ENCODE results near the gene TRPT1. TPM values are rescaled to one million over a fixed set of nuclear protein-coding genes. Genes with fewer than 3 reads are reported as not detected.

The TRPT1 gene
- total and polyA plus RNA-seq, 2 experiments from 2014 or later = 36.9 to 52.2 TPM

DNA sequence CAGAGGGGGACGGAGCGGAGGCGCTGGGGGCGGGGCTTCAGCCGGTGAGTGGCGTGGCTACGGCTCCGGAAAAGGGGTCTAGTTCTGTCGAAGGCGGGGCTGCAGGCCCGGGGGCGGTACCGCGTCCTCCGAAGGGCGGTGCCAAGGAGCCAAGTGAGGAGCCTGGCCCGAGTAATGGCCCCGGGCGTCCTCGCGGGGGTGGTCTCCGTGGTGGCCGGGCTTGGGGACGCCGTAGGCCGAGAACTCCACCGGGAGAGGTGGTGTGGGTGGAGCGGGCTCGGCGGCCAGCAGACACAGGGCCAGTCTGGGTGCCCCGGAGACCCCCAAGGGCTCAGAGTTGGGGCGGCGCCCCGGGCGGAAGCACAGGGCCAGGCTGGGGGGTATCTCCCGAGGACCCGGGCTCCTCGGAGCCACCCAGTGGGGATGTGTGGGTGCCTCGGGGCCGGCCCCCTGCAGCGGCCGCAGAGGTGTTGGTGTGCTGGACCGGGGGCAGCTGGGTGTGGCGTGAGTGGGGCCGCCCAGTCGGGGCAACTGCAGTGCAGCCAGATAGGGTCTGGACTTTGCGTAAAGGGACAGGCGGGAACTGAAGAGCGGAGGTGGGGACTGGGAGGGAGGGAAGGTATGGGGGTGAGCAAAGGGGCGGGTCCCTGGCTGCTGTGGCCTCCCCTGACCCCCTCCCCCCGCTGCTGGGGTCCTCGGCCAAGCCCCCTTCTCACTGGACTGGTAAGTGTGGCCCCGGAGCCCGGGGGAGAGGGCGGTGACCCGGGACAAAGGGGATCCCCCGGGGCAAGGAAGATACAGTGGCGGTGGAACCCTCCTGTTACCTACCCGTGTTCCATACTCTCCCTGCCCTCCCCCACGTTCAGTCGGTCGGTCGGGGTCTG, 15.7 kb upstream of the TRPT1 start:
- Histone ChIP-seq H3K36me3 (ENCODE audit: insufficient read depth) (no peaks in the 10 kb centered on the region), H3K4me2 (peak overlapping the region; percentile 96), H3K27ac (ENCODE audit: low read depth) (peak overlapping the region; percentile 86; the same call in 1 of the 2 replicates), H3K4me1 (ENCODE audit: insufficient read depth) (peaks cover 17% of the 10 kb centered on the region; the same call in 1 of the 2 replicates), H3K27me3 (ENCODE audit: insufficient read depth) (no peaks in the 10 kb centered on the region), H2AFZ (no peak overlapping the region), H3K79me2 (replicated peaks; ENCODE audit: insufficient read depth) (peaks cover 26% of the 10 kb centered on the region), H3K9me2 (ENCODE audit: insufficient read depth) (no peaks in the 10 kb centered on the region), H4K20me1 (replicated peaks; ENCODE audit: insufficient read depth) (no peaks in the 10 kb centered on the region; the same call in 1 of the 2 replicates), H3F3A (replicated peaks; ENCODE audit: low read depth) (peaks cover 28% of the 10 kb centered on the region), H3K4me3 (peak overlapping the region; percentile 97)
- Mint-ChIP-seq H3K4me3 (peak overlapping the region; percentile 93), H3K36me3 (ENCODE audit: low read depth) (peaks cover 24% of the 10 kb centered on the region), H3K27ac (peak overlapping the region; percentile 98), H3K27me3 (ENCODE audit: insufficient read depth, low read depth, poor library complexity) (peaks cover 28% of the 10 kb centered on the region), H3K4me1 (peaks cover 27% of the 10 kb centered on the region), H3K9me3 (no peaks in the 10 kb centered on the region)
- DNase-seq (ENCODE audit: low spot score) = peak; percentile 99
- peak; percentile 72 for ATAC-seq
- TF ChIP-seq ZNF114 (CRISPR knock-in tag; IDR thresholded peaks at IDR 0.05) (no peak), POLR2AphosphoS5 (IDR thresholded peaks at IDR 0.05; ENCODE audit: low read depth) (peak; percentile 67; the same call in 1 of the 2 replicates), CREB1 (CRISPR knock-in tag; IDR thresholded peaks at IDR 0.05; ENCODE audit: low read depth) (no peak), STAT1 (IDR thresholded peaks at IDR 0.05; ENCODE audit: unreplicated experiment) (no peak), NANOG (IDR thresholded peaks at IDR 0.05; ENCODE audit: borderline replicate concordance) (no peak)
- TF ChIP-seq, protein P1, sequence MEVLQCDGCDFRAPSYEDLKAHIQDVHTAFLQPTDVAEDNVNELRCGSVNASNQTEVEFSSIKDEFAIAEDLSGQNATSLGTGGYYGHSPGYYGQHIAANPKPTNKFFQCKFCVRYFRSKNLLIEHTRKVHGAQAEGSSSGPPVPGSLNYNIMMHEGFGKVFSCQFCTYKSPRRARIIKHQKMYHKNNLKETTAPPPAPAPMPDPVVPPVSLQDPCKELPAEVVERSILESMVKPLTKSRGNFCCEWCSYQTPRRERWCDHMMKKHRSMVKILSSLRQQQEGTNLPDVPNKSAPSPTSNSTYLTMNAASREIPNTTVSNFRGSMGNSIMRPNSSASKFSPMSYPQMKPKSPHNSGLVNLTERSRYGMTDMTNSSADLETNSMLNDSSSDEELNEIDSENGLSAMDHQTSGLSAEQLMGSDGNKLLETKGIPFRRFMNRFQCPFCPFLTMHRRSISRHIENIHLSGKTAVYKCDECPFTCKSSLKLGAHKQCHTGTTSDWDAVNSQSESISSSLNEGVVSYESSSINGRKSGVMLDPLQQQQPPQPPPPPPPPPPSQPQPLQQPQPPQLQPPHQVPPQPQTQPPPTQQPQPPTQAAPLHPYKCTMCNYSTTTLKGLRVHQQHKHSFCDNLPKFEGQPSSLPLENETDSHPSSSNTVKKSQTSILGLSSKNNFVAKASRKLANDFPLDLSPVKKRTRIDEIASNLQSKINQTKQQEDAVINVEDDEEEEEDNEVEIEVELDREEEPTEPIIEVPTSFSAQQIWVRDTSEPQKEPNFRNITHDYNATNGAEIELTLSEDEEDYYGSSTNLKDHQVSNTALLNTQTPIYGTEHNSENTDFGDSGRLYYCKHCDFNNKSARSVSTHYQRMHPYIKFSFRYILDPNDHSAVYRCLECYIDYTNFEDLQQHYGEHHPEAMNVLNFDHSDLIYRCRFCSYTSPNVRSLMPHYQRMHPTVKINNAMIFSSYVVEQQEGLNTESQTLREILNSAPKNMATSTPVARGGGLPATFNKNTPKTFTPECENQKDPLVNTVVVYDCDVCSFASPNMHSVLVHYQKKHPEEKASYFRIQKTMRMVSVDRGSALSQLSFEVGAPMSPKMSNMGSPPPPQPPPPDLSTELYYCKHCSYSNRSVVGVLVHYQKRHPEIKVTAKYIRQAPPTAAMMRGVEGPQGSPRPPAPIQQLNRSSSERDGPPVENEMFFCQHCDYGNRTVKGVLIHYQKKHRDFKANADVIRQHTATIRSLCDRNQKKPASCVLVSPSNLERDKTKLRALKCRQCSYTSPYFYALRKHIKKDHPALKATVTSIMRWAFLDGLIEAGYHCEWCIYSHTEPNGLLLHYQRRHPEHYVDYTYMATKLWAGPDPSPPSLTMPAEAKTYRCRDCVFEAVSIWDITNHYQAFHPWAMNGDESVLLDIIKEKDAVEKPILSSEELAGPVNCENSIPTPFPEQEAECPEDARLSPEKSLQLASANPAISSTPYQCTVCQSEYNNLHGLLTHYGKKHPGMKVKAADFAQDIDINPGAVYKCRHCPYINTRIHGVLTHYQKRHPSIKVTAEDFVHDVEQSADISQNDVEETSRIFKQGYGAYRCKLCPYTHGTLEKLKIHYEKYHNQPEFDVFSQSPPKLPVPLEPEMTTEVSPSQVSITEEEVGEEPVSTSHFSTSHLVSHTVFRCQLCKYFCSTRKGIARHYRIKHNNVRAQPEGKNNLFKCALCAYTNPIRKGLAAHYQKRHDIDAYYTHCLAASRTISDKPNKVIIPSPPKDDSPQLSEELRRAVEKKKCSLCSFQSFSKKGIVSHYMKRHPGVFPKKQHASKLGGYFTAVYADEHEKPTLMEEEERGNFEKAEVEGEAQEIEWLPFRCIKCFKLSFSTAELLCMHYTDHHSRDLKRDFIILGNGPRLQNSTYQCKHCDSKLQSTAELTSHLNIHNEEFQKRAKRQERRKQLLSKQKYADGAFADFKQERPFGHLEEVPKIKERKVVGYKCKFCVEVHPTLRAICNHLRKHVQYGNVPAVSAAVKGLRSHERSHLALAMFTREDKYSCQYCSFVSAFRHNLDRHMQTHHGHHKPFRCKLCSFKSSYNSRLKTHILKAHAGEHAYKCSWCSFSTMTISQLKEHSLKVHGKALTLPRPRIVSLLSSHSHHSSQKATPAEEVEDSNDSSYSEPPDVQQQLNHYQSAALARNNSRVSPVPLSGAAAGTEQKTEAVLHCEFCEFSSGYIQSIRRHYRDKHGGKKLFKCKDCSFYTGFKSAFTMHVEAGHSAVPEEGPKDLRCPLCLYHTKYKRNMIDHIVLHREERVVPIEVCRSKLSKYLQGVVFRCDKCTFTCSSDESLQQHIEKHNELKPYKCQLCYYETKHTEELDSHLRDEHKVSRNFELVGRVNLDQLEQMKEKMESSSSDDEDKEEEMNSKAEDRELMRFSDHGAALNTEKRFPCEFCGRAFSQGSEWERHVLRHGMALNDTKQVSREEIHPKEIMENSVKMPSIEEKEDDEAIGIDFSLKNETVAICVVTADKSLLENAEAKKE (CRISPR knock-in tag; IDR thresholded peaks at IDR 0.05) = no peak
- TF ChIP-seq, protein P2, sequence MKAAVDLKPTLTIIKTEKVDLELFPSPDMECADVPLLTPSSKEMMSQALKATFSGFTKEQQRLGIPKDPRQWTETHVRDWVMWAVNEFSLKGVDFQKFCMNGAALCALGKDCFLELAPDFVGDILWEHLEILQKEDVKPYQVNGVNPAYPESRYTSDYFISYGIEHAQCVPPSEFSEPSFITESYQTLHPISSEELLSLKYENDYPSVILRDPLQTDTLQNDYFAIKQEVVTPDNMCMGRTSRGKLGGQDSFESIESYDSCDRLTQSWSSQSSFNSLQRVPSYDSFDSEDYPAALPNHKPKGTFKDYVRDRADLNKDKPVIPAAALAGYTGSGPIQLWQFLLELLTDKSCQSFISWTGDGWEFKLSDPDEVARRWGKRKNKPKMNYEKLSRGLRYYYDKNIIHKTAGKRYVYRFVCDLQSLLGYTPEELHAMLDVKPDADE (IDR thresholded peaks at IDR 0.05) = 0 out of 2 replicates have a peak, but pooled peaks have one; percentile 10
